ENCODE measurements around the gene LMF1. TPM values are rescaled to one million over a fixed set of nuclear protein-coding genes. Genes with fewer than 3 reads are reported as not detected.

Gene LMF1
- total and polyA plus RNA-seq, 2 of the 13 experiments (the other 11 are each of a cell fraction or from before 2014, with no cell fraction given), result 6.8 to 8.5 TPM

DNA sequence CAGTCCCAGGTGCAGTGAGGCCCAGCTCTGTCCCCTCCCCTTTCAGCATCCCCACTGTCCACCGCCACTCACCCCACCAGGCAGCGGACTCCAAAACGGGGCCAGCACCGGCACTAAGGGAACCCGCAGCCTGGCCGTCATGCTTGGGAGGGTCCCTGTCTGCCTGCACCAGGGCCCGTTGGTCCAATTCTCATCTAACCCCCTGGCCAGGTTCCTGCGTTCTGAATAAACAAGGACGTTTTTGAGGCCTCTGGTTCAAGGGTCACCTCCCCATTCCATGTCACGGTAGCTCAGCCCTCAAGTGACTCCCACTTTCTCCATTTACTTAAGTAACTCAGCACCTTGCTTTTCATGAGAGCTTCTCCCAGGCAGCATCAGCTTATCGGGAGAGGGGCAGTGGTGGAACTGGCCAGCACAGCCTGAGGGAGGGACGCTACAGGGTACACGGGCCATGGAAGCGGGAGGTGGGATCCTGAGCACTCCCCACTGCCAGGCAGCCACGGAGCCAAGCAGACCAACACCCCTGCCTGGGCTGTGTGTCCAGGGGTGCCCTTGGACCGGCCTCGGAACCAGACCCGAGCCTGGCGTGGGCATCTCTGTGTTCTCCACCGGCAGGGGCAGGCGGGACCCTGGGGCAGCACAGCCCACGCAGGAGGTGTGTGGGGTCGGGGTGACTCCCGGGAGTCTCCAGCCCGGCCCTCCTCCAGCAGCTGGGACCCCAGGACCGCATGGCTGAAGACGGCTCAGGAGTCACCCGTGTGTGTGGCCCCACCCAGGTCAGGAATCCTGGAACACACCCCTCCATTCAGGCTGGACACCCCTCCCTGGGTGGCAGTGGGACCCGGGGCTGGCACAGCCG lies 95.4 kb downstream of the LMF1 start (continued):
- TF ChIP-seq FOXK2 (IDR thresholded peaks at IDR 0.05) (no peak), ZBTB7B (CRISPR knock-in tag; IDR thresholded peaks at IDR 0.05) (no peak), ZNF878 (CRISPR knock-in tag; IDR thresholded peaks at IDR 0.05) (no peak), ZNF646 (CRISPR knock-in tag; IDR thresholded peaks at IDR 0.05) (no peak), ZNF598 (CRISPR knock-in tag; IDR thresholded peaks at IDR 0.05; ENCODE audit: borderline replicate concordance) (no peak)
- TF ChIP-seq, protein P1, sequence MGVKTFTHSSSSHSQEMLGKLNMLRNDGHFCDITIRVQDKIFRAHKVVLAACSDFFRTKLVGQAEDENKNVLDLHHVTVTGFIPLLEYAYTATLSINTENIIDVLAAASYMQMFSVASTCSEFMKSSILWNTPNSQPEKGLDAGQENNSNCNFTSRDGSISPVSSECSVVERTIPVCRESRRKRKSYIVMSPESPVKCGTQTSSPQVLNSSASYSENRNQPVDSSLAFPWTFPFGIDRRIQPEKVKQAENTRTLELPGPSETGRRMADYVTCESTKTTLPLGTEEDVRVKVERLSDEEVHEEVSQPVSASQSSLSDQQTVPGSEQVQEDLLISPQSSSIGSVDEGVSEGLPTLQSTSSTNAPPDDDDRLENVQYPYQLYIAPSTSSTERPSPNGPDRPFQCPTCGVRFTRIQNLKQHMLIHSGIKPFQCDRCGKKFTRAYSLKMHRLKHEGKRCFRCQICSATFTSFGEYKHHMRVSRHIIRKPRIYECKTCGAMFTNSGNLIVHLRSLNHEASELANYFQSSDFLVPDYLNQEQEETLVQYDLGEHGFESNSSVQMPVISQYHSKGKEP (CRISPR knock-in tag; IDR thresholded peaks at IDR 0.05), result no peak

Measured in HepG2 (cell line).